Measurements from ENCODE around the gene ECM2. TPM values are rescaled to one million over a fixed set of nuclear protein-coding genes. Genes with fewer than 3 reads are reported as not detected.

The ECM2 gene
- total RNA-seq, 2 experiments from 2014 or later = not detected

DNA sequence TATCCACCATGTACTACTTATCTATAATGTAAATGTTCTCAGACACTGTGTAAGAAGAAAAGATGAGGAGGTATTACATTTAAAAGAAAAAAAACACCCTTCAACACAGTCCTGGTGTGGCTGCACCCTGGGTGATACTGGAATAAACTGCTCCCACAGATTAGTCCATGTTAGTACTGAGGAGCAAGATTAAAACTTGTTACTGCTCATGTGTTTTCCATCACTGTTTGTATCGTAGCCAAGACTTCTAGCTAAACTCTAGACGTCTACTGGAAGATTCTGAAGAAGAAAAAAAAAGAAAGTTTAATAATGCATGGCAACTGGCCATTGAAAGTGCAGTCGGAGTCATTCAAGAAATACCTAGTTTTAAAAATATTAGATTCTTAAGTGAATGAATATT is 53.5 kb downstream of the ECM2 start, which contains the start of gene ASPN:
ASPN (minus strand) TSS at position 178 of the 400 bp plus-strand sequence.
- CTCF ChIA-PET = no interaction called here
- no peaks in the 10 kb centered on the region for H3K27me3 Mint-ChIP-seq
- no peak within 1 kb of the TSS for H3K4me3 Mint-ChIP-seq
- H3K27ac Mint-ChIP-seq = no peak within 1 kb of the TSS
- ATAC-seq = no peak
- DNase-seq = no peak
- no peaks in the 10 kb centered on the region for H3K9me3 Mint-ChIP-seq (ENCODE audit: low read depth)
- H3K36me3 Mint-ChIP-seq = no peaks in the 10 kb centered on the region
- peaks cover 8% of the 10 kb centered on the region for H3K4me1 Mint-ChIP-seq

- no peak overlapping the region for H3K4me3 Mint-ChIP-seq
- H3K4me1 Mint-ChIP-seq = peaks cover 8% of the 10 kb centered on the region
- peak; percentile 81 for ATAC-seq
- CTCF ChIA-PET = interaction anchor here (2.1 kb wide), 1 partner anchor 18 kb away, joined by 5 read pairs; no protein-coding TSS in a partner anchor
- H3K9me3 Mint-ChIP-seq (ENCODE audit: low read depth) = no peaks in the 10 kb centered on the region
- peak; percentile 46 for DNase-seq
- peak overlapping the region; percentile 66 for H3K27ac Mint-ChIP-seq
- H3K36me3 Mint-ChIP-seq = no peaks in the 10 kb centered on the region
- H3K27me3 Mint-ChIP-seq = no peaks in the 10 kb centered on the region
These were observed 54.7 kb downstream of the ECM2 start for GRCh38 chr9:92480986-92481633.

DNA sequence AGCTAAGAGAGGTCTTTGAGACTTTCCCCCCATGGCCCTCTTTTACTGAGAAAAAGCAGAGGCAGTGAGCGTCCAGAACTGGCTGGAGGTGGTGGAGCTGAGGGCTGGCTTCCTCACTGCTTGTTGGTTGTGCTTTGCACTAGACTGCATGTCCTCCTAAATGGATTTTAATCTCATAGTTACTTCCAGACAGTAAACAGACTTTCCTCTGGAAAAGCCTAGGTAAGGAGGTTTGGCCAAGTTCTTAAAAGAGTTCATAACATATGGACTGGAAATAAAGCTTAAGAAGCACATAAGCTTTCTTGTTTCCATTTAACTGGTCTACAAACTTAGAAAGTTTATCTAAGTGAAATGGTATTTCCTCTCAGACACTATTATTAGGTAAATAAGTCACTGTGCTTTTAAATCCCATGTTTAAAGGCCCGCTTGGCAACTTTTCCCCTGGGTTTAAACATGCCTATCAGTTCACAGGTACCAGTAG is 55.5 kb downstream of the ECM2 start:
- ATAC-seq (no peak), DNase-seq (no peak)
- Mint-ChIP-seq H3K9me3 (ENCODE audit: low read depth) (no peaks in the 10 kb centered on the region), H3K27me3 (no peaks in the 10 kb centered on the region), H3K4me1 (peaks cover 8% of the 10 kb centered on the region), H3K36me3 (no peaks in the 10 kb centered on the region), H3K4me3 (no peak overlapping the region), H3K27ac (no peak overlapping the region)
- CTCF ChIA-PET = interaction anchor here (2.1 kb wide), 1 partner anchor 17 kb away, joined by 5 read pairs; no protein-coding TSS in a partner anchor

GRCh38 chr9:92479346-92479745 is 56.4 kb downstream of the ECM2 start:
- Mint-ChIP-seq H3K27me3 (no peaks in the 10 kb centered on the region), H3K4me3 (no peak overlapping the region), H3K36me3 (no peaks in the 10 kb centered on the region), H3K4me1 (peaks cover 8% of the 10 kb centered on the region), H3K9me3 (ENCODE audit: low read depth) (no peaks in the 10 kb centered on the region), H3K27ac (no peak overlapping the region)
- DNase-seq = no peak
- CTCF ChIA-PET = no interaction called here
- no peak for ATAC-seq

GRCh38 chr9:92478783-92479182 is 57.0 kb downstream of the ECM2 start:
- Mint-ChIP-seq H3K4me3 (no peak overlapping the region), H3K9me3 (ENCODE audit: low read depth) (no peaks in the 10 kb centered on the region), H3K4me1 (peaks cover 8% of the 10 kb centered on the region), H3K36me3 (no peaks in the 10 kb centered on the region), H3K27me3 (no peaks in the 10 kb centered on the region), H3K27ac (no peak overlapping the region)
- CTCF ChIA-PET = no interaction called here
- DNase-seq (no peak), ATAC-seq (no peak)

GRCh38 chr9:92476962-92477361 is 58.8 kb downstream of the ECM2 start:
- no peak overlapping the region for H3K27ac Mint-ChIP-seq
- H3K4me1 Mint-ChIP-seq = peaks cover 8% of the 10 kb centered on the region
- H3K36me3 Mint-ChIP-seq = no peaks in the 10 kb centered on the region
- DNase-seq = no peak
- ATAC-seq = no peak
- H3K4me3 Mint-ChIP-seq = no peak overlapping the region
- no peaks in the 10 kb centered on the region for H3K9me3 Mint-ChIP-seq (ENCODE audit: low read depth)
- CTCF ChIA-PET = interaction anchor here (0.9 to 1.2 kb wide), 3 partner anchors 66 to 338 kb away, joined by 3 read pairs; no protein-coding TSS in a partner anchor
- no peaks in the 10 kb centered on the region for H3K27me3 Mint-ChIP-seq

- CTCF ChIA-PET = no interaction called here
- H3K27me3 Mint-ChIP-seq = no peaks in the 10 kb centered on the region
- no peak overlapping the region for H3K27ac Mint-ChIP-seq
These were observed 61.2 kb downstream of the ECM2 start for GRCh38 chr9:92474587-92474986.

DNA sequence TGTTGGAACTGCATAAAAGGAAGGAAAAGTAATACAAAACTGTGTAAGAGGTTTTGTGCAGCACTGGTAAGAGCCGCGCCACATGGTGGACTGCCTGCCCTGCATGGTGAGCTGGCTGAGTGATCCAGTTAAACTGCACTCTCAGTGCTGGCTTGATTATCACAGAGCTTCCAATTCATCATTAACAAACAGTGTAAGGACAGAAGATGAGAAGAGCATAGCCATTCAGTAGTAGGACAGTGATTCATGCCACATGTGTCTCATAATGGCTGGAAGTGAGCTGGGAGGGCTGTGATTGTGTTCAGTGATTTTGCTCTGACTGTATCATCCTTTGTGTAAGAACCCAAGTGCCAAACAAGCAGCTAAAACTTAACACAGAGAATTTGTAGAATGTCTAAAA is 67.6 kb downstream of the ECM2 start:
- peaks cover 3% of the 10 kb centered on the region for H3K4me1 Mint-ChIP-seq
- no peaks in the 10 kb centered on the region for H3K27me3 Mint-ChIP-seq
- no peaks in the 10 kb centered on the region for H3K9me3 Mint-ChIP-seq (ENCODE audit: low read depth)
- no peak overlapping the region for H3K4me3 Mint-ChIP-seq
- ATAC-seq (no peak), DNase-seq (no peak)
- CTCF ChIA-PET = no interaction called here
- no peaks in the 10 kb centered on the region for H3K36me3 Mint-ChIP-seq
- H3K27ac Mint-ChIP-seq = no peak overlapping the region

More at GRCh38 chr9:92474587-92474986, 61.2 kb downstream of the ECM2 start:
- H3K4me3 Mint-ChIP-seq = no peak overlapping the region
- H3K36me3 Mint-ChIP-seq = no peaks in the 10 kb centered on the region
- DNase-seq (no peak), ATAC-seq (no peak)
- no peaks in the 10 kb centered on the region for H3K4me1 Mint-ChIP-seq
- H3K9me3 Mint-ChIP-seq (ENCODE audit: low read depth) = no peaks in the 10 kb centered on the region

- CTCF ChIA-PET = no interaction called here
- no peaks in the 10 kb centered on the region for H3K36me3 Mint-ChIP-seq
- H3K9me3 Mint-ChIP-seq (ENCODE audit: low read depth) = no peaks in the 10 kb centered on the region
- H3K27ac Mint-ChIP-seq = no peak overlapping the region
- peaks cover 3% of the 10 kb centered on the region for H3K4me1 Mint-ChIP-seq
- DNase-seq = no peak
- ATAC-seq = no peak
- H3K4me3 Mint-ChIP-seq = no peak overlapping the region
- H3K27me3 Mint-ChIP-seq = no peaks in the 10 kb centered on the region
These were observed 68.3 kb downstream of the ECM2 start for GRCh38 chr9:92467511-92467910.

DNA sequence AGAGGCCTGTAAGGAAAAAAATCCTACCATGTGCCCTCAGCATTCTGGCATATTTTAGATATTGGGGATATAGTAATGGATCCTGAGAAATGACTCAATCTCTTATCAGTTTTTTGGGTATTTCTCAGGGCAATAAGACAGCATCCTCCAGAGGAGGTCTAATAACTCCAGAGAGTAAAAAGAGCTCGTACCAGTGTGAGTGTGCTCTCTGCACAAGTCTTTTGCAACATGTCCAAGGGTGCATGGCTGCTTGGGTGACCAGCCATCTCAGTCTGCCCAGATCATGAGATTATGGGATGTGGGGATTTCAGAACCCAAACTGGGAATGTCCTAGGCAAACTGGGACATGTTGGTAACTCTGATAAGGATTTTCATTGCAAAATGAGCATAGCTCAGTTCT is 68.7 kb downstream of the ECM2 start:
- no peaks in the 10 kb centered on the region for H3K27me3 Mint-ChIP-seq
- no peak overlapping the region for H3K27ac Mint-ChIP-seq
- no peak for ATAC-seq
- no peaks in the 10 kb centered on the region for H3K9me3 Mint-ChIP-seq (ENCODE audit: low read depth)
- CTCF ChIA-PET = no interaction called here
- no peak for DNase-seq
- no peaks in the 10 kb centered on the region for H3K36me3 Mint-ChIP-seq
- peaks cover 3% of the 10 kb centered on the region for H3K4me1 Mint-ChIP-seq
- no peak overlapping the region for H3K4me3 Mint-ChIP-seq

DNA sequence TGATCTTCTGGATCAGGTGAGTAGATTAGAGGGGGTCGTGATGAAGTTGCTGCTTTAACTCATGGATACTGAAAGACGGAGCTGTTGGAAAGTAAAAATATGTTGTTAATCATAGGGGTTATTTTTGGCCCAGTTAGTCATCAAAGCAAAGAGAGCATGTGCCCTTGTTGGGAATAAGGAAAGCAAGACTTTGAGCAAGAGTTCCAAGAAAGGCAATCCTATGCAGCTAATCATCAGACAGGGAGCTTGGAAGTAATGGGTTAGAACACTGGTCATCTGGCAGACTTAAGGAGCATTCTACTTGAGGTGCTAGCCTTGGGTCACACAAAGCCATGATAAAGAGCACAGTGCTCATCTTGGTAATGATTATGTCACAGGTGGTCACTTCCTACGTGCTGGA is 71.8 kb downstream of the ECM2 start:
- CTCF ChIA-PET = interaction anchor here (1.6 kb wide), 1 partner anchor 17 kb away, joined by 5 read pairs; no protein-coding TSS in a partner anchor
- Mint-ChIP-seq H3K27me3 (no peaks in the 10 kb centered on the region), H3K36me3 (no peaks in the 10 kb centered on the region), H3K27ac (no peak overlapping the region), H3K9me3 (ENCODE audit: low read depth) (no peaks in the 10 kb centered on the region), H3K4me3 (no peak overlapping the region), H3K4me1 (peaks cover 3% of the 10 kb centered on the region)
- ATAC-seq (no peak), DNase-seq (no peak)

- Mint-ChIP-seq H3K27me3 (no peaks in the 10 kb centered on the region), H3K36me3 (no peaks in the 10 kb centered on the region), H3K9me3 (ENCODE audit: low read depth) (no peaks in the 10 kb centered on the region), H3K4me1 (peaks cover 3% of the 10 kb centered on the region), H3K4me3 (no peak overlapping the region), H3K27ac (no peak overlapping the region)
- CTCF ChIA-PET = interaction anchor here (1.6 kb wide), 1 partner anchor 17 kb away, joined by 5 read pairs; no protein-coding TSS in a partner anchor
- no peak for DNase-seq
- no peak for ATAC-seq
These were observed 72.4 kb downstream of the ECM2 start for GRCh38 chr9:92463387-92463786.

DNA sequence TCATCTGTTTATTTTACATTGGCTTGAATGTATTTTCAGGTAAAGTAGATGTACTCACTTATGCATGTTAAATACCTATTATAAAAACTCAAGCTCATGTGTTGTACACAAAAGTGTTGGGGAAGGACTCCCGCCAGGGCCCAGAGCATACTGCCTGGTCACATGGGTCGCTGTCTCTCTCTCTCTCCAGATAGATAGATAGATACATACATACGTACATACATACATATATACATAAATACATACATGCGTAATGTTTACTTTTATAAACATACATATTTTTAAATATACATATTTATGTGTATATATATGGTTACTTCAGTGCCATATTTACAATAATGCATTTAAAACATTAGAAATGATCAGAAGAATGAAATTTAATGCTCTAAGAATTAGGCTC is 78.2 kb downstream of the ECM2 start:
- CTCF ChIA-PET = no interaction called here
- no peak overlapping the region for H3K27ac Mint-ChIP-seq

GRCh38 chr9:92455217-92455616 is 80.6 kb downstream of the ECM2 start:
- DNase-seq (no peak), ATAC-seq (no peak)
- Mint-ChIP-seq H3K36me3 (no peaks in the 10 kb centered on the region), H3K27ac (no peak overlapping the region), H3K9me3 (ENCODE audit: low read depth) (no peaks in the 10 kb centered on the region), H3K4me3 (no peak overlapping the region), H3K27me3 (no peaks in the 10 kb centered on the region), H3K4me1 (no peaks in the 10 kb centered on the region)
- CTCF ChIA-PET = interaction anchor here (1.2 to 1.4 kb wide), 2 partner anchors 9 to 131 kb away, joined by 3 to 5 read pairs; no protein-coding TSS in a partner anchor

More for the DNA sequence above, 78.2 kb downstream of the ECM2 start:
- H3K36me3 Mint-ChIP-seq = no peaks in the 10 kb centered on the region
- H3K4me1 Mint-ChIP-seq = no peaks in the 10 kb centered on the region
- H3K4me3 Mint-ChIP-seq = no peak overlapping the region
- no peaks in the 10 kb centered on the region for H3K9me3 Mint-ChIP-seq (ENCODE audit: low read depth)
- no peak for ATAC-seq
- H3K27me3 Mint-ChIP-seq = no peaks in the 10 kb centered on the region
- DNase-seq = no peak
